Mucosa of gallbladder (tissue), 1 donor: ENCODE measurements around the gene UGDH. TPM values are rescaled to one million over a fixed set of nuclear protein-coding genes. Genes with fewer than 3 reads are reported as not detected.
"Not testable (repeated sequence)": the region's sequence is repeated elsewhere in the genome, so short reads cannot be mapped to it uniquely, and the experiment has no call there.

Source experiments
- DNase-seq: peaks from one replicate; pipeline ENCODE4 v3.0.0-alpha.2; 2020; ENCODE audit warnings: low spot score
- total RNA-seq: library from RNA; stranded (reverse); gene quantifications from one replicate; pipeline ENCODE4 v1.2.1, GENCODE V29; 2021
- donor health status: DM: no; HTN: no; CAD: no.

The UGDH gene
- 61.3 TPM for total RNA-seq

GRCh38 chr4:39527296-39528060 is at the start of gene UGDH:
Gene UGDH (minus strand): TSS chr4:39527439. CDS start chr4:39521512, 5,927 bp downstream.
- DNase-seq, result peak; percentile 96

DNA sequence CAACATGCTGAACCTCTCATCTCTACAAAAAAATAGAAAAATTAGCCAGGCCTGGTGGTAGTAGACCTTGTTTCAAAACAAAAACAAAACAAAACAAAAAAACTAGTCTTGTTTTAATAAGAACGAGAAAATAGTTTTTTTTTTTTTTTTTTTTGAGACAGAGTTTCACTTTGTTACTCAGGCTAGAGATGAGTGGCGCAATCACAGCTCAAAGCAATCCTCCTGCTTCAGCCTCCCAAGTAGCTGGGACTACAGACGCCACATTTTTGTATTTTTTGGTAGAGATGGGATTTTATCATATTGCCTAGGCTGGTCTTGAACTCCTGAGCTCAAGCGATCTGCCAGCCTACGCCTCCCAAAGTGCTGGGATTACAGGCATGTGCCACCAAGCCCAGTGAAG is 47.7 kb upstream of the UGDH start:
- DNase-seq, result no peak

GRCh38 chr4:39571504-39571903 is 44.3 kb upstream of the UGDH start:
- no peak for DNase-seq

- no peak for DNase-seq
Measured at GRCh38 chr4:39571054-39571453, 43.8 kb upstream of the UGDH start.

DNA sequence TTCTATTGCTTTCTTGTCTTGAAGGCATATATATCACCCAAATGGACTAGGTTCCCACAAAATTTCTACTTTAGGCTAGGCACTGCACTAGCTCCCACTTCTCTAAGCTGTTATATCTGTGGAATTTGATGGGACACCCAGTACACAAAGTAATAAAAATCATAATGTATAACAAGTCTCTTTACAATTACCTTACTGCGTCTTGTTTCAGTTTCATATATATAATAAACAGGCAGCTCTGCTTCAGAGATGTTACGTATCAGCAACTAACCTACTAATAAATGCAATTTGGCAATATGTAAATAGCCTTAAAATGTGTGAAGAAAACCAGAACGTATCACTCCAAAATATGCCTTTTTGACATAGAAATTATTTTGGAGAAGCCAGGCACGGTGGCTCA is 42.0 kb upstream of the UGDH start:
- no peak for DNase-seq

- no peak for DNase-seq
Measured at GRCh38 chr4:39568805-39569204, 41.6 kb upstream of the UGDH start.

- no peak for DNase-seq
Measured at GRCh38 chr4:39565878-39566600, 38.8 kb upstream of the UGDH start.

DNA sequence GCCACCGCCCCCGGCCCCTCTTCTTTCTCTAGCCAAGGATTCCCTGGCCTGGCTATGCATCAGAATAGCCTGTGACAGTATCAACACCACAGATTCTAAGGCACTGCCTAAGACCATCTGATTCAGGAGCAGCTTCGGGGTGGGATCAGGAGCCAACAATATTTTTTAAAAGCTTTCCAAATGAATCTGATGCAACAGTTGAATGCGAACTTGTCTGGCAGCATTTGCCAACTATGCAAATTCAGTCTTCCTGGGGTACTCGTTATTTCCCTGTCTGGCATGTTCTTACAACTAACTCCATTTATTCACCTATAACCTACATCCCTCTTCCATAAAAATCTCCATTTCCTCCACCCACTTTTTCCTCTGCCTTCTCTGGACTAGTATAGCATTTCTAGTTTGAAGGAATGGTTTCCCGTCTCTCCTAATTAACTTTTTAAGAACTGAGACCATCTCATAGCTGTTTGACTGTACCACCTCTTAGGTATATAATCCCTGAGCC is 36.2 kb upstream of the UGDH start:
- DNase-seq, result no peak

- DNase-seq, result no peak
Measured at GRCh38 chr4:39562792-39563191, 35.6 kb upstream of the UGDH start.

GRCh38 chr4:39559626-39560025 is 32.4 kb upstream of the UGDH start:
- no peak for DNase-seq

GRCh38 chr4:39555472-39555871 is 28.2 kb upstream of the UGDH start:
- no peak for DNase-seq

GRCh38 chr4:39548425-39549067 is 21.3 kb upstream of the UGDH start:
- no peak for DNase-seq

DNA sequence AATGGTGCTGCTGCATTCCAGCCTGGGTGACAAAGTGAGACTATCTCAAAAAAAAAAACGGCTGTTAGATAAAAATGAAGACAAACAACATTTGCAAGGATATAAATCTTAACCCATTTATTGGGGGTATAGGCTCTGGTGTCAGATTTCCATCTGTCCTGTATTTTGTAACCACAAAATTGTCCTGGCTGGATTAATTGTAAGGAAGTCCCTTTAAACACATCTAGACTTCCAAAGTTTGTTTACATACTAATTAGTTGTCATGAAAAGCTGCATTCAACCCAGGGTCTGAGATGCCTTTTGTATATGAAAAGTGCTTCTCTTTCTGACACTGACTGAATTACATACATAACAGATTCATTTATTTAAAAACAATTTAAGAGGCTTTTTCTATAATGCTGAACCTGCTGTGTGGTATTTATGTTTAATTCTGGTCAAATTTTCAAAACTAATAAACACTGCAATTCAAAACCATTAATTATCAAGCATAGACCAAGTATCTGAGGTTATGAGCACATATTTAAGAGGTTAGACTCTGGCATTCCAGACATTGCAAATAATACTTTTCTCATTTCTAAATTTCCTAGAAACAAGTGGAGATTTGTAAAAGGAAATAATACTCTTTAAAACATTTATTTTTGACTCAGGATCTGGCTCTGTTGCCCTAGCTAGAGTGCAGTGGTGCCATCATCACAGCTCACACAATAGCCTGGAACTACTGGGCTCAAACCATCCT is 17.5 kb upstream of the UGDH start:
- no peak for DNase-seq

DNA sequence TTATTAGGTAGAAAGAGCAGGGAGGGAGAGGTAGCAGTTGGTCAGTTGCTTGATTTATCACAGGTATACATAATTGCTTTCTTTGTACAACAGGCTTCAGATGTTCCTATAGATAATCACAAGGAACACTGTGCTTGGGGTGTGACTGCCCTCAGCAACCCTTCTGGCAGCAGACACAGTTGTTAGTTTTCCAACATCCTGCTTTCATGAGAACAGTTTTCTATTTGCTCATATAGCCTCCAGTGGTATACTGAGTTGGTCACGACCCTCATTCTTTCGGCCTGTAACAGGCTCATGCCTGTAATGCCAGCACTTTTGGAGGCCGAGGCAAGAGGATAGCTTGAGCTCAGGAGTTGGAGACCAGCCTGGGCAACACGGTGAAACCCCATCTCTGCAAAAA is 16.8 kb upstream of the UGDH start:
- not testable (repeated sequence) for DNase-seq

GRCh38 chr4:39543034-39543433 is 15.8 kb upstream of the UGDH start:
- no peak for DNase-seq

- DNase-seq, result no peak
Measured at GRCh38 chr4:39542611-39543012, 15.4 kb upstream of the UGDH start.

- no peak for DNase-seq
Measured at GRCh38 chr4:39541987-39542610, 14.9 kb upstream of the UGDH start.

DNA sequence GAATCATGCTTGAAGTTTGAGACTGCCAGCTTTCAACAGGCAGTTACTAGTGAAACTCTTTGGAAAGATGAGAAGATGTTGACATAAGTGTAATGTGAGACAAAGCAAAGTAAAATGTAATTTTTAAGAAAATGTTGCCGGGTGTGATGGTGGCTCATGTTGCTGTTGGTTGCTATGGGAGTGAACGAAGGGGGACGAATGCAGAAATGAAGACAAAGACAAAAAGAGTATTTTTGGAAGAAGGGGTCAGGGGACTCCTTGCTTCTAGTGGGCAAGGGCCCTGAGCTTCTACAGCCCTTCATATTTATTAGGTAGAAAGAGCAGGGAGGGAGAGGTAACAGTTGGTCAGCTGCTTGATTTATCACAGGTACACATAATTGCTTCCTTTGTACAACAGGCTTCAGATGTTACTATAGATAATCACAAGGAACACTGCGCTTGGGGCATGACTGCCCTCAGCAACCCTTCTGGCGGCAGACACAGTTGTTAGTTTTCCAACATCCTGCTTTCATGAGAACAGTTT is 11.9 kb upstream of the UGDH start:
- DNase-seq, result no peak

DNA sequence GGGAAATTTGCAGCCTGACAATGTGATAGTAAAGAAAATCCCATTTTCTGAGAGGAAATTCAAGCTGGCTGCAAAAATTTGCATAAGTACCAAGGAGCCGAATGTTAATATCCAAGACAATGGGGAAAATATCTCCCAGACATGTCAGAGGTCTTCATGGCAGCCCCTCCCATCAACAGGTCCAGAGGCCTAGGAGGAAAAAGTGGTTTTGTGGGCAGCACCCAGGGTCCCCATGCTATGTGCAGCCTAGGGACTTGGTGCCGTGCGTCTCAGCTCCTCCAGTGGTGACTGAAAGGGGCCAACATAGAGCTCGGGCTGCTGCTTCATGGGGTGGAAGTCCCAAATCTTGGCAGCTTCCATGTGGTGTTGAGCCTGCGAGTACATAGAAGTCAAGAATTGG is 6.3 kb upstream of the UGDH start:
- DNase-seq, result no peak

DNA sequence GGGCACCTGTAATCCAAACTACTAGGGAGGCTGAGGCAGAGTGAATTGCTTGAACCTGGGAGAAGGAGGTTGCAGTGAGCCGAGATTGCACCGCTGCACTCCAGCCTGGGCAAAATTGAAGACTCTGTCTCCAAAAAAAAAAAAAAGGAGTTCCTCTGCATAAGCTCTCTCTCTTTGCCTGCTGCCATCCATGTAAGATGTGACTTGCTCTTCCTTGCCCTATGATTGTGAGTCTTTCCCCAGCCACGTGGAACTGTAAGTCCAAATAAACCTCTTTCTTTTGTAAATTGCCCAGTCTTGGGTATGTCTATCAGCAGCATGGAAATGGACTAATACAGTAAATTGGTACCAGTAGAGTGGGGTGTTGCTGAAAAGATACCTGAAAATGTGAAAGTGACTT is 5.0 kb upstream of the UGDH start:
- not testable (repeated sequence) for DNase-seq

DNA sequence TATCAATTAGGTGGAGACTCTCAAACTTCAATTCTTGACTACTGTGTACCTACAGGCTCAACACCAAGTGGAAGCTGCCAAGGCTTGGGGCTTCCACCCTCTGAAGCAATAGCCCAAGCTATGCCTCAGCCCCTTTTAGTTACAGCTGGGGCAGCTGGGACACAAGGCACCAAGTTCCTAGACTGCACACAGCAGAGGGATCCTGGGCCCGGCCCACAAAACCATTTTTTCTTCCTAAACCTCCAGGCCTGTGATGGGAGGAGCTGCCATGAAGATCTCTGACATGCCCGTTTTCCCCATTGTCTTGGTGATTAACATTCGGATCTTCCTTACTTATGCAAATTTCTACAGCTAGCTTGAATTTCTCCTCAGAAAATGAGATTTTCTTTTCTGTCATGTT is 3.4 kb upstream of the UGDH start:
- DNase-seq, result no peak
